GM21825 (cell line): ENCODE results near the gene ELFN1.

Experiments
- ATAC-seq: cut with Tn5 transposase; IDR thresholded peaks from one replicate; pipeline ENCODE4 v1.9.1; 2021; ENCODE audit warnings: mild to moderate bottlenecking, moderate library complexity; ENCODE audit not compliant: unreplicated experiment

ELFN1 gene

GRCh38 chr7:1775389-1775788 lies 105.3 kb downstream of the ELFN1 start:
- no peak for ATAC-seq

GRCh38 chr7:1777122-1777521 lies 107.0 kb downstream of the ELFN1 start:
- no peak for ATAC-seq

GRCh38 chr7:1779445-1779844 lies 109.4 kb downstream of the ELFN1 start:
- ATAC-seq: no peak

GRCh38 chr7:1781369-1781768 lies 111.3 kb downstream of the ELFN1 start:
- ATAC-seq: no peak

- ATAC-seq: no peak
Observed at GRCh38 chr7:1785839-1786238, 115.8 kb downstream of the ELFN1 start.

GRCh38 chr7:1787241-1787640 lies 117.2 kb downstream of the ELFN1 start:
- ATAC-seq: no peak

GRCh38 chr7:1787681-1788235 lies 117.7 kb downstream of the ELFN1 start:
- no peak for ATAC-seq

- no peak for ATAC-seq
Observed at GRCh38 chr7:1794888-1795542, 124.9 kb downstream of the ELFN1 start.
